NAMALWA (cell line): ENCODE measurements around the gene ACSL6.
"Not testable (repeated sequence)": the region's sequence is repeated elsewhere in the genome, so short reads cannot be mapped to it uniquely, and the experiment has no call there.

Experiments
- DNase-seq: peaks from one replicate; pipeline ENCODE4 v3.0.0-alpha.2; 2015; ENCODE audit warnings: low spot score

Gene ACSL6

GRCh38 chr5:131939690-131940345, 71.6 kb downstream of the ACSL6 start:
- no peak for DNase-seq

- no peak for DNase-seq
Observed at GRCh38 chr5:131932235-131932634, 79.2 kb downstream of the ACSL6 start.

DNA sequence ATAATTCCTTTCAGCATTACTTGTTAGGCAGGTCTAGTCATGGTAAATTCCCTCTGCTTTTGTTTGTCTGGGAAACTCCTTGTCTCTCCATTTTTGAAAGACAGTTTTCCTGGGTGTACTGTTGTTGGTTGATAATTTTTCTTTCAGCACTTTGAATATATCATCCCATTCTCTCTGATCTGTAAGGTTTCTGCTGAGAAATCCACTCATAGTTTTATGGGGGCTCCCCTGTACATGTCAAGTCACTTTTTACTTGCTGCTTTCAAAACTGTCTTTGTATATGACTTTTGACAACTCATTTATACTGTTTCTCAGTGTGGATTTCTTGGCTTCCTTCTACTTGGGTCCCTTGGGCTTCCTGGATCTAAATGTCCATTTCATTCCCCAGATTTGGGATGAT, 82.5 kb downstream of the ACSL6 start:
- no peak for DNase-seq

DNA sequence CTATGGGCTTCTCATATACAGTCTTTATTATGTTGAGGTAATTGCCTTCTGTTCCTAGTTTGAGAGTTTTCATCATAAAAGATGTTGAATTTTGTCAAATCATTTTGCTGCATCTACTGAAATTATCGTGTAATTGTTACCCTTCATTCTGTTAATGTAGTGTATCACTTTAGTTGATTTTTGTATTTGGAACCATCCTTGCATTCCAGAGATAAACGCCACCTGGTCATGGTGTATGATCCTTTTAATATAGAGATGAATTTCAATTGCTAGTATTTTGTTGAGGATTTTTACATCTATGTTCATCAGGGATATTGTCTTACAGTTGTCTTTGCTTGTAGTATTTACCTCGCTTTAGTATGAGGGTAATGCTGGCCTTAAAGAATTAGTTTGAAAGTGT, 85.3 kb downstream of the ACSL6 start:
- DNase-seq = no peak

GRCh38 chr5:131916481-131916880, 95.0 kb downstream of the ACSL6 start:
- DNase-seq = no peak

GRCh38 chr5:131914472-131914871, 97.0 kb downstream of the ACSL6 start:
- no peak for DNase-seq

DNA sequence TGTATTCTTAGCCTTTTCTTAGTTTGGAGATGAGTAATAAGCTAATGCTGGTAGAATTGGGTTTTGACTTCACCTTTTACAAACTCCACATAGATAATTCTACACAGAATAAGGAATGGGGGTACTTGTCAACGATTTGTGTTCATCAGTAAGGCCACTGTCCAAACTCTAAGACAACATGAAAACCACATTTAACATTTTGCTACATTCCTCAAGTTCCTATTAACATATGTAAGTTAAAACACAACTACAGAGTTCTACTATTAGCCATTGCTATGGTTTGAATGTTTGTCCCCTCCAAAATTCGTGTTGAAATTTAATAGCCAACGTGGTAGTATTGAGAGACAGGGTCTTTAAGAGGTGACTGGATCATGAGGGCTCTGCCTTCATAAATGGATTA, 97.9 kb downstream of the ACSL6 start:
- no peak for DNase-seq

GRCh38 chr5:131906668-131907067, 104.8 kb downstream of the ACSL6 start:
- DNase-seq = no peak

DNA sequence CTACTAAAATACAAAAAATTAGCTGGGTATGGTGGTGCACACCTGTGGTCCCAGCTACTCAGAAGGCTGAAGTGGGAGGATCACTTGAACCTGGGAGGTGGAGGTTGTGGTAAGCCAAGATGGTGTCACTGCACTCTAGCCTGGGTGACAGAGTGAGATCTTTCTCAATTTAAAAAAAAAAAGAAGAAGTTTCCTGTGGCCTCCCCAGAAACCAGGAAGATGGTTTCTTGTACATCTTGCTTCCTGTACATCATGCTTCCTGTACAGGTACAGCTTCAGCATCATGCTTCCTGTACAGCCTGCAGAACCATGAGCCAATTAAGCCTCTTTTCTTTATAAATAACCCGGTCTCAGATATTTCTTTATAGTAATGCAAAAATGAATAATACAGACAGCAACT, 109.2 kb downstream of the ACSL6 start:
- DNase-seq = not testable (repeated sequence)
